Measurements from ENCODE around the gene TAS1R2. TPM values are rescaled to one million over a fixed set of nuclear protein-coding genes. Genes with fewer than 3 reads are reported as not detected.

TAS1R2 gene
- total RNA-seq, result not detected
- long read RNA-seq, donor 1, result 0 reads
- long read RNA-seq, donor 2, result 0 reads

DNA sequence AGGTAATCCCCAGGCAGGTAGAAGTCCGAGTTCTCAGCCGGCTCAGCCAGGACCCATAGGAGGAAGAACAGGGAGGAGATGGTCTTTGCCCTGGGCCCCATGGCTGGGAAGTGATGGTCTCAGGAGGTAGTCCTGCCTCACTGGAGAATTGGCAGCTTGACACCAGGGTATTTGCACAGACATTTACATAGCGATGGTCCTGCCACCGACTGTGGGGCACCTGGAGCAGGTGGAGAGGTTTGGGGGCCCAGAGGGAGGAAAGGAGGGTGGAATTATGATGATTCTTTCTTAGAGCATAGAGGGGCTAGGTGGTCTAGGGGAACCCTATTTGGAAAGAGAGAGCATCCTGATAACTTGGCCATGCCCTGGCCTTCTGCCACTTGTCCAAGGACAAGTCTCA lies at the start of gene TAS1R2:
Gene TAS1R2 (minus strand): TSS at position 101 of the 400 bp plus-strand sequence. CDS start 0 bp downstream, at position 101.
- Histone ChIP-seq H3K9me3 (no peaks in the 10 kb centered on the region), H3K4me3 (no peak within 1 kb of the TSS), H3K36me3 (ENCODE audit: low read depth) (no peaks in the 10 kb centered on the region), H3K4me1 (ENCODE audit: low read depth) (no peaks in the 10 kb centered on the region)
- intact Hi-C loops (cut with DNase I, micrococcal nuclease), result no loop called here
- DNase-seq (no peak), ATAC-seq (no peak)
- TF ChIP-seq, protein P1, sequence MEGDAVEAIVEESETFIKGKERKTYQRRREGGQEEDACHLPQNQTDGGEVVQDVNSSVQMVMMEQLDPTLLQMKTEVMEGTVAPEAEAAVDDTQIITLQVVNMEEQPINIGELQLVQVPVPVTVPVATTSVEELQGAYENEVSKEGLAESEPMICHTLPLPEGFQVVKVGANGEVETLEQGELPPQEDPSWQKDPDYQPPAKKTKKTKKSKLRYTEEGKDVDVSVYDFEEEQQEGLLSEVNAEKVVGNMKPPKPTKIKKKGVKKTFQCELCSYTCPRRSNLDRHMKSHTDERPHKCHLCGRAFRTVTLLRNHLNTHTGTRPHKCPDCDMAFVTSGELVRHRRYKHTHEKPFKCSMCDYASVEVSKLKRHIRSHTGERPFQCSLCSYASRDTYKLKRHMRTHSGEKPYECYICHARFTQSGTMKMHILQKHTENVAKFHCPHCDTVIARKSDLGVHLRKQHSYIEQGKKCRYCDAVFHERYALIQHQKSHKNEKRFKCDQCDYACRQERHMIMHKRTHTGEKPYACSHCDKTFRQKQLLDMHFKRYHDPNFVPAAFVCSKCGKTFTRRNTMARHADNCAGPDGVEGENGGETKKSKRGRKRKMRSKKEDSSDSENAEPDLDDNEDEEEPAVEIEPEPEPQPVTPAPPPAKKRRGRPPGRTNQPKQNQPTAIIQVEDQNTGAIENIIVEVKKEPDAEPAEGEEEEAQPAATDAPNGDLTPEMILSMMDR (IDR thresholded peaks at IDR 0.05), result no peak

GRCh38 chr1:18907917-18908845 lies 48.7 kb upstream of the TAS1R2 start:
- TF ChIP-seq, protein P1 (IDR thresholded peaks at IDR 0.05), result no peak
- H3K4me1 ChIP-seq (ENCODE audit: low read depth), result peaks cover 6% of the 10 kb centered on the region
- peak; percentile 32 for ATAC-seq
- no peak for DNase-seq
- H3K9me3 ChIP-seq, result no peaks in the 10 kb centered on the region
- H3K36me3 ChIP-seq (ENCODE audit: low read depth), result no peaks in the 10 kb centered on the region
- intact Hi-C loops (cut with DNase I, micrococcal nuclease), result loop anchor here (5.0 to 10.0 kb wide), 3 partner anchors 47 to 187 kb away; partner anchors contain the start of gene IFFO2 (in 1 of the 2)
- H3K4me3 ChIP-seq, result no peak overlapping the region

- H3K4me1 ChIP-seq (ENCODE audit: low read depth), result peaks cover 7% of the 10 kb centered on the region
- DNase-seq, result peak; percentile 55 to 74 (median 68)
- intact Hi-C loops (cut with DNase I, micrococcal nuclease), result loop anchor here (5.0 to 10.0 kb wide), 3 partner anchors 48 to 188 kb away; partner anchors contain the start of gene IFFO2 (in 1 of the 2)
- H3K36me3 ChIP-seq (ENCODE audit: low read depth), result no peaks in the 10 kb centered on the region
- no peak overlapping the region for H3K4me3 ChIP-seq
- ATAC-seq, result peak; percentile 10
- TF ChIP-seq, protein P1 (IDR thresholded peaks at IDR 0.05), result peak; percentile 60
- no peaks in the 10 kb centered on the region for H3K9me3 ChIP-seq
Observed at GRCh38 chr1:18907021-18907916, 47.8 kb upstream of the TAS1R2 start.

DNA sequence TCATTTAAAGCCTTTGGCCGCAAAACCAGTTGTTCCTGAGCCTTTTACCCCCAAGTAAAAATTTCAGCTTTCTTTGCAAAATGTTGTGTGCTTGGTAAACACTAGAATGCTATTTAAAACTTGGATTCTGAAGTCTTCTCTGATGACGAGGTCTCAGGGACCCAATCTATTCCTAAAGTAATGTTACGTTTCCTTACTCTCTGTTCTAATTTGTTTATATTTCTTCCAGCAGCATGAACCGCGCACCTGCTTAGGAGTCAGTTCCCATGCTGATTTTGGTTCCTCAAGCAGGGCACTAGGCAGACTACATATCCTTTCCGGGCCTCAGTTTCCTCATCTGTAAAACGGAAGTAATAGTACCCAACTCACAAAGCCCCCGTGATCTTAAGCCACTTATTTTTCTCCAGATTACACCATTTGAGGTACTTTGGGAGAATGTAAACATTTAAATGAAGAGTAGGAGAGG lies 43.9 kb upstream of the TAS1R2 start:
- Histone ChIP-seq H3K4me1 (ENCODE audit: low read depth) (peaks cover 10% of the 10 kb centered on the region), H3K36me3 (ENCODE audit: low read depth) (no peaks in the 10 kb centered on the region), H3K9me3 (no peaks in the 10 kb centered on the region), H3K4me3 (peak overlapping the region; percentile 19)
- intact Hi-C loops (cut with DNase I, micrococcal nuclease), result loop anchor here (10.0 kb wide), 2 partner anchors 51 to 191 kb away; partner anchors contain the start of gene IFFO2 (in 1 of the 2)
- TF ChIP-seq, protein P1 (IDR thresholded peaks at IDR 0.05), result no peak
- DNase-seq (no peak), ATAC-seq (no peak)

Data from mucosa of descending colon (tissue), 3 donors.